Thyroid gland (tissue), 4 donors: ENCODE data around the gene SLAMF6. TPM values are rescaled to one million over a fixed set of nuclear protein-coding genes. Genes with fewer than 3 reads are reported as not detected.

Experiments used
- DNase-seq, 2 donors: peaks; one replicate each; pipeline ENCODE4 v3.0.0-alpha.2; 2019
- H3K27ac ChIP-seq, 3 donors: fragments of 200-600 bp; sonication (generic); 1 replicate in 2 of 3; 2 replicates in 1 of 3; pipeline ENCODE4 v1.5.1; 2016 to 2019; ENCODE audit warnings: mild to moderate bottlenecking in 1 of 3, moderate library complexity in 1 of 3
- H3K27me3 ChIP-seq: fragments of 200-600 bp; sonication (generic); one replicate; pipeline ENCODE4 v1.5.1; 2019
- H3K36me3 ChIP-seq, 2 donors: fragments of 200-600 bp; sonication (generic); one replicate each; pipeline ENCODE4 v1.5.1; 2016 to 2019
- H3K4me1 ChIP-seq, 2 donors: fragments of 200-600 bp; sonication (generic); one replicate each; pipeline ENCODE4 v1.5.1; 2017 to 2019
- H3K4me3 ChIP-seq, 3 donors: fragments of 200-600 bp; sonication (generic); replicated peaks in 1 of 3; 1 replicate in 2 of 3; 2 replicates in 1 of 3; pipeline ENCODE4 v1.5.1; 2016; ENCODE audit warnings: mild to moderate bottlenecking in 1 of 3
- H3K9me3 ChIP-seq: fragments of 200-600 bp; sonication (generic); one replicate; pipeline ENCODE4 v1.5.1; 2017
- POLR2A ChIP-seq, 2 donors: fragments of 450-650 bp; IDR thresholded peaks; one replicate each; pipeline ENCODE4 v1.6.1; 2017; ENCODE audit warnings: antibody characterized with exemption in 2 of 2, mild to moderate bottlenecking in 2 of 2, moderate library complexity in 1 of 2
- WGBS, 2 donors: methylation state at CpG; one replicate each; pipeline ENCODE4 v1.1.5; 2017; 5-methylcytosine and 5-hydroxymethylcytosine counted together
- intact Hi-C: fragments of 100-400 bp; cut with DNase I; formaldehyde crosslinking; loops from one replicate; pipeline ENCODE4 v1.15.1; 2023
- total RNA-seq, 4 donors: library from RNA; depleted of rRNA; stranded (reverse); fragments of >200 nt; gene quantifications; one replicate each; pipeline ENCODE4 v1.2.3, GENCODE V29; 2016
- TF ChIP-seq, protein P1 (sequence below), 6 experiments: fragments of 200-600 bp in 3 of 6; fragments of 450-650 bp in 3 of 6; sonication (generic) in 3 of 6; IDR thresholded peaks; one replicate each; pipeline ENCODE4 v1.5.1; 2016 to 2019; ENCODE audit warnings: antibody characterized with exemption in 6 of 6, mild to moderate bottlenecking in 2 of 6, inconsistent platforms in 1 of 6, moderate library complexity in 1 of 6

Gene SLAMF6
- total RNA-seq: 1 to 10 TPM; 1.3 to 3.6 (median 1.7) TPM

DNA sequence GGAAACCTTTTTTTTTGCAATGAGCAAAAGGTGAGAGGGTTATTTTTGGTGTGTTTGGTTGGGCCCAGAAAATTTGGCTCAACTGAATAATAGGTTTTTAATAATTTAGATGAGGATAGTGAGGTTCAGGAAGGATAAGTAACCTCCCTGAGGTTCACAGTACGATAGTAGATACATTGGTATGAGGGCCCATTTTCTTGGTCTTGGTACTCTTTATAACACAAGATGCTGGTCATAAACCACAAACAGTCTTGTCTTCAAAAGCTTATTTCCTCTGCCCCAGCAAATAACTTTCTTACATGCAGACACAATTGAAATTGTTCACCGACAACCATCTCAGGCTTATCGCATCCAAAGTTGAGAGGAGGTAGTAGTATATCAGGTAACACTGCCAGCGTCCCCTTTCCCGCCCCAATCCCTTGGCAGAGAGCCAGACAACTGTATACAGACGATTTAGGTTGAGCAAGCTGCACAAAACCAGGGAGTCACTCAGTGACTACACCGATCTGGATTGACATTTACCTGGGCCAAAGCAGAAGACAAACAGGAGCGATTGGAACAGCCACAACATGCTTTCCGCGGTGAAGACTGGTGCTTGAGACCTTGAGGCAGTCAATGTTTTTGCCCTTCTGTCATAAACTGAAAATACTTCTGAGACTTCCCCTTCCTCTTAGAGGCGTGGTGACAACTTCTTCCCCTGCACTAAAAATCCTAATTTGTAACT is at the start of gene SLAMF6:
SLAMF6 (minus strand) TSS at position 634 of the 724 bp plus-strand sequence; CDS start at position 571, 63 bp downstream.
- Histone ChIP-seq H3K27ac (no peak within 1 kb of the TSS), H3K27me3 (no peaks in the 10 kb centered on the region), H3K4me3 (no peak within 1 kb of the TSS), H3K4me1 (no peaks in the 10 kb centered on the region), H3K9me3 (no peaks in the 10 kb centered on the region), H3K36me3 (no peaks in the 10 kb centered on the region)
- DNase-seq: no peak
- TF ChIP-seq, protein P1, sequence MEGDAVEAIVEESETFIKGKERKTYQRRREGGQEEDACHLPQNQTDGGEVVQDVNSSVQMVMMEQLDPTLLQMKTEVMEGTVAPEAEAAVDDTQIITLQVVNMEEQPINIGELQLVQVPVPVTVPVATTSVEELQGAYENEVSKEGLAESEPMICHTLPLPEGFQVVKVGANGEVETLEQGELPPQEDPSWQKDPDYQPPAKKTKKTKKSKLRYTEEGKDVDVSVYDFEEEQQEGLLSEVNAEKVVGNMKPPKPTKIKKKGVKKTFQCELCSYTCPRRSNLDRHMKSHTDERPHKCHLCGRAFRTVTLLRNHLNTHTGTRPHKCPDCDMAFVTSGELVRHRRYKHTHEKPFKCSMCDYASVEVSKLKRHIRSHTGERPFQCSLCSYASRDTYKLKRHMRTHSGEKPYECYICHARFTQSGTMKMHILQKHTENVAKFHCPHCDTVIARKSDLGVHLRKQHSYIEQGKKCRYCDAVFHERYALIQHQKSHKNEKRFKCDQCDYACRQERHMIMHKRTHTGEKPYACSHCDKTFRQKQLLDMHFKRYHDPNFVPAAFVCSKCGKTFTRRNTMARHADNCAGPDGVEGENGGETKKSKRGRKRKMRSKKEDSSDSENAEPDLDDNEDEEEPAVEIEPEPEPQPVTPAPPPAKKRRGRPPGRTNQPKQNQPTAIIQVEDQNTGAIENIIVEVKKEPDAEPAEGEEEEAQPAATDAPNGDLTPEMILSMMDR (IDR thresholded peaks at IDR 0.05): no peak
- TF ChIP-seq POLR2A (IDR thresholded peaks at IDR 0.05): no peak
- 67 to 80% methylated on average over 11 of the region's 11 CpGs for WGBS, 2 donors
- intact Hi-C loops: no loop called here

DNA sequence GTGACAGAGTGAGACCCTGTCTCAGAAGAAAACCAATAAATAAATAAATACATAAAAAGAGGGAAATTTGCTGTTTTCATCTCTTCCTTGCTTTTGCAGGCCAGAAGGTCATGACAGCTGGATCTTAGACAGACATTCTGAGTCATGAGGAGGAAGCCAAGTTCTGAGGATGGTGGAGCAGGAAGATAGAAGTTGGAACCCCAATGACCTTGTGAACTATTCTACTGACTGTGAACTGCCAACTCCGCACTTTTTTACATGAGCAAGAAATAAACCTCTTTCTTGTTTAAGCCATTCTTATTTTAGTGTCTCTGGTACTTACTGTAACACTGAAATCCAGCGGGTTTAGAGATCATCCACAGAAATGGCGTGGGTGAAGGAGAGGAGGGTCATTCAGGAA is 47.8 kb upstream of the SLAMF6 start:
- H3K27me3 ChIP-seq: no peaks in the 10 kb centered on the region
- no peaks in the 10 kb centered on the region for H3K9me3 ChIP-seq
- no peak overlapping the region for H3K27ac ChIP-seq
- TF ChIP-seq POLR2A (IDR thresholded peaks at IDR 0.05): no peak
- TF ChIP-seq, protein P1 (IDR thresholded peaks at IDR 0.05): no peak
- H3K4me1 ChIP-seq: no peaks in the 10 kb centered on the region
- H3K36me3 ChIP-seq: no peaks in the 10 kb centered on the region
- WGBS, 2 donors: 85 to 92% methylated on average over 3 of the region's 3 CpGs
- intact Hi-C loops: no loop called here
- DNase-seq: no peak
- H3K4me3 ChIP-seq: no peak overlapping the region

DNA sequence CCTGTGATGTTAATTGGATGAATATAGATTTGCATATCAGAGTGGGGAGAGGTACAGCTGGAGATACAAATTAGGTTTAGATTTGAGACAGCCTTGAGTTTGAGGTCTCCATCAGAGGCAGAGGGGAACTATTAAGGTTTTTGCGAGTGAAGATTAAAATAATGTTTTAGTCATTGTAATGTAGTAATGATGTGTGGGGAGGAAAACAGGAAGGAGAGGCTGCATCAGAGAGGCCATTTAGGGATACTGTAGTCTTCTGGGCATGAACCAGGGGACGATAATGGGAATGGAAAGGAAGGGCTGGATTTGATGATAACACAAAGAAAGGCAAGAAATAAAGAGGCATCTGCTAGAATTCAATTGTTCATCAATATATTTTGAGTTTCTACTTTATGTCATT is 46.8 kb upstream of the SLAMF6 start:
- TF ChIP-seq POLR2A (IDR thresholded peaks at IDR 0.05): no peak
- TF ChIP-seq, protein P1 (IDR thresholded peaks at IDR 0.05): no peak
- H3K4me3 ChIP-seq: no peak overlapping the region
- no peak overlapping the region for H3K27ac ChIP-seq
- WGBS, 2 donors: 80 to 82% methylated on average over 2 of the region's 2 CpGs
- no peaks in the 10 kb centered on the region for H3K9me3 ChIP-seq
- H3K4me1 ChIP-seq: no peaks in the 10 kb centered on the region
- no peak for DNase-seq
- intact Hi-C loops: no loop called here
- H3K27me3 ChIP-seq: no peaks in the 10 kb centered on the region
- H3K36me3 ChIP-seq: no peaks in the 10 kb centered on the region

DNA sequence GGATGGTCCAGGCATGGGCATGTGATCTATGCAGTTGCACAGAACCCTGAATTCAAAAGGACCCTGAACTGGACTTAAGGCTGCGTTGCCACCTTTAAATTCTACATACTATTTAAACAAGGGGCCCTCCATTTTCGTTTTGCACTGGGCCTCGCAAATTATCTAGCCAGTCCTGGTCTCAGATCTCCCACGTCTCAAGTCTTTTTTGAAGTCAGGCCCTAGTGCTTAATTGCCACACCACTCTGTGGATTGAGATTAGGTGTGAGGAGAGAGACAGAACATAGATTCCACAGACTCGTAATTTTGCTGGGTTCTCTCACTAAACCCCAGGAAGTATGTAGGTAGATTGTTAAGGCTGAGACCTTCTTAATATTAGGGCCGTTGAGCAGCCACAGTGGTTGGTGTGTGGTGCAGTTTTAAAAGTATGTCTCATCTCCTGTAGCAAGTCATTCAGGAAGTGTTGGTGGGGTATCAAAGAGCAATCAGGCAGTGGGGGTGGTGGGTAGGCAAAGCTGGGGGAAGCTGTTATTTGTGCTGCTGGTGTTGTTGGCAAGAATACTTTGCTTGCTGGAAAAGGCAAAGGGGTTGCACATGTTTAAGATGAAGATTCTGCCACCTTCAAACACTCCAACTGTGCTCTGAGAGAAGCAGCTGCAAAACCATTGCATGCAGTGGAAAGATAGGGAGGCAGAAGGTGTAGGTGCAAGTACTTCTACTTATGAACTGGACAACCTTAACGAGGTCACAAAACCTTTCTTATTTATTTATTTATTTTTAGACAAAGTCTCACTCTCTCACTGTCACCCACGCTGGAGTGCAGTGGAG is 45.0 kb upstream of the SLAMF6 start:
- intact Hi-C loops: no loop called here
- H3K27ac ChIP-seq: no peak overlapping the region
- TF ChIP-seq, protein P1 (IDR thresholded peaks at IDR 0.05): no peak
- TF ChIP-seq POLR2A (IDR thresholded peaks at IDR 0.05): no peak
- no peaks in the 10 kb centered on the region for H3K27me3 ChIP-seq
- WGBS, 2 donors: 68 to 72% methylated on average over 8 of the region's 8 CpGs
- DNase-seq: no peak
- H3K4me3 ChIP-seq: no peak overlapping the region
- no peaks in the 10 kb centered on the region for H3K36me3 ChIP-seq
- no peaks in the 10 kb centered on the region for H3K4me1 ChIP-seq
- H3K9me3 ChIP-seq: no peaks in the 10 kb centered on the region

DNA sequence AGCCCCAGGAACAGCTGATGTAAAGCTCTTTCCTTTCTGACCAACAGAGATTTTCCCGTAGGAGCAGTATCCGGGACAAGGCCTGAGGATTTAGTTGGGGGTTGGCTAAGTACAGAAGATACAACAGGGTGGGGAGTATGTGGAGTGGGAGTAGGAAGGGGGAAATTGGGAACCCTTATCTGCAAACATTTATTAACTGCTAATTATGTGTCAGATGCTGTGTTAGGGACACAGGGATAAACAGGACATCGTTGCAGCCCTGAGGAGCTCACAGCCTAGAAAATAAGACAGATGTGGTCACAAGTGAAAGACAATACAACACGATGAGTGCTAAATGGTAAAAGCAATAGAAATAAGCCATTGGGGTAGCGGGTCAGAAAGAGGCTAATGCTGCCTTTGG is 44.3 kb upstream of the SLAMF6 start:
- no peaks in the 10 kb centered on the region for H3K27me3 ChIP-seq
- H3K4me3 ChIP-seq: no peak overlapping the region
- TF ChIP-seq, protein P1 (IDR thresholded peaks at IDR 0.05): no peak
- no peak for TF ChIP-seq POLR2A (IDR thresholded peaks at IDR 0.05)
- H3K36me3 ChIP-seq: no peaks in the 10 kb centered on the region
- no peak overlapping the region for H3K27ac ChIP-seq
- no peaks in the 10 kb centered on the region for H3K9me3 ChIP-seq
- DNase-seq: no peak
- 68 to 72% methylated on average over 5 of the region's 5 CpGs for WGBS, 2 donors
- H3K4me1 ChIP-seq: no peaks in the 10 kb centered on the region
- intact Hi-C loops: no loop called here
